ENCODE data around the gene DLG2. TPM values are rescaled to one million over a fixed set of nuclear protein-coding genes. Genes with fewer than 3 reads are reported as not detected.
"Not testable (repeated sequence)": the region's sequence is repeated elsewhere in the genome, so short reads cannot be mapped to it uniquely, and the experiment has no call there.

DLG2 gene
- total RNA-seq, 1 experiment from 2014 or later = 0.20 TPM

- in situ Hi-C loops (cut with HindIII; ENCODE audit: low pct_unique_long_range_greater_than_20kb, low sequenced_read_pairs) = no loop called here
- DNase-seq (ENCODE audit: low read depth) = peak; percentile 85
Measured at GRCh38 chr11:85647604-85648299, 20.6 kb upstream of the DLG2 start, which contains the start of gene TMEM126A. Gene TMEM126A (plus strand): TSS chr11:85647967. CDS start chr11:85650256, 2,289 bp downstream.

GRCh38 chr11:85647078-85647477 is 19.9 kb upstream of the DLG2 start:
- in situ Hi-C loops (cut with HindIII; ENCODE audit: low pct_unique_long_range_greater_than_20kb, low sequenced_read_pairs) = no loop called here
- DNase-seq (ENCODE audit: low read depth) = peak; percentile 9

- DNase-seq (ENCODE audit: low read depth) = no peak
- in situ Hi-C loops (cut with HindIII; ENCODE audit: low pct_unique_long_range_greater_than_20kb, low sequenced_read_pairs) = no loop called here
Measured at GRCh38 chr11:85643191-85643614, 16.1 kb upstream of the DLG2 start.

GRCh38 chr11:85634747-85635146 is 7.6 kb upstream of the DLG2 start:
- no peak for DNase-seq (ENCODE audit: low read depth)
- in situ Hi-C loops (cut with HindIII; ENCODE audit: low pct_unique_long_range_greater_than_20kb, low sequenced_read_pairs) = no loop called here

GRCh38 chr11:85628771-85629341 is 1.7 kb upstream of the DLG2 start:
- DNase-seq (ENCODE audit: low read depth) = no peak
- in situ Hi-C loops (cut with HindIII; ENCODE audit: low pct_unique_long_range_greater_than_20kb, low sequenced_read_pairs) = no loop called here

- in situ Hi-C loops (cut with HindIII; ENCODE audit: low pct_unique_long_range_greater_than_20kb, low sequenced_read_pairs) = no loop called here
- DNase-seq (ENCODE audit: low read depth) = peak; percentile 96
Measured at GRCh38 chr11:85627998-85628770, 1.0 kb upstream of the DLG2 start, which contains the start of gene TMEM126B. Gene TMEM126B (plus strand): TSS chr11:85628593. CDS start chr11:85628608, 15 bp downstream.

- DNase-seq (ENCODE audit: low read depth) = no peak
- in situ Hi-C loops (cut with HindIII; ENCODE audit: low pct_unique_long_range_greater_than_20kb, low sequenced_read_pairs) = no loop called here
Measured at GRCh38 chr11:85626496-85626895, 648 bp downstream of the DLG2 start.

- in situ Hi-C loops (cut with HindIII; ENCODE audit: low pct_unique_long_range_greater_than_20kb, low sequenced_read_pairs) = no loop called here
- DNase-seq (ENCODE audit: low read depth) = no peak
Measured at GRCh38 chr11:85620256-85620655, 6.9 kb downstream of the DLG2 start.

- no peak for DNase-seq (ENCODE audit: low read depth)
- in situ Hi-C loops (cut with HindIII; ENCODE audit: low pct_unique_long_range_greater_than_20kb, low sequenced_read_pairs) = no loop called here
Measured at GRCh38 chr11:85619499-85619898, 7.6 kb downstream of the DLG2 start.

- DNase-seq (ENCODE audit: low read depth); in situ Hi-C loops (cut with HindIII; ENCODE audit: low pct_unique_long_range_greater_than_20kb, low sequenced_read_pairs): not testable (repeated sequence)
Measured at GRCh38 chr11:85611643-85612042, 15.5 kb downstream of the DLG2 start.

- in situ Hi-C loops (cut with HindIII; ENCODE audit: low pct_unique_long_range_greater_than_20kb, low sequenced_read_pairs); DNase-seq (ENCODE audit: low read depth): not testable (repeated sequence)
Measured at GRCh38 chr11:85609286-85609685, 17.9 kb downstream of the DLG2 start.

- in situ Hi-C loops (cut with HindIII; ENCODE audit: low pct_unique_long_range_greater_than_20kb, low sequenced_read_pairs); DNase-seq (ENCODE audit: low read depth): not testable (repeated sequence)
Measured at GRCh38 chr11:85608621-85609020, 18.5 kb downstream of the DLG2 start.

GRCh38 chr11:85606237-85606636 is 20.9 kb downstream of the DLG2 start:
- in situ Hi-C loops (cut with HindIII; ENCODE audit: low pct_unique_long_range_greater_than_20kb, low sequenced_read_pairs); DNase-seq (ENCODE audit: low read depth): not testable (repeated sequence)

- no peak for DNase-seq (ENCODE audit: low read depth)
- in situ Hi-C loops (cut with HindIII; ENCODE audit: low pct_unique_long_range_greater_than_20kb, low sequenced_read_pairs) = no loop called here
Measured at GRCh38 chr11:85603220-85603619, 23.9 kb downstream of the DLG2 start.

GRCh38 chr11:85602526-85603213 is 24.5 kb downstream of the DLG2 start:
- DNase-seq (ENCODE audit: low read depth) = no peak
- in situ Hi-C loops (cut with HindIII; ENCODE audit: low pct_unique_long_range_greater_than_20kb, low sequenced_read_pairs) = no loop called here

- in situ Hi-C loops (cut with HindIII; ENCODE audit: low pct_unique_long_range_greater_than_20kb, low sequenced_read_pairs) = no loop called here
- no peak for DNase-seq (ENCODE audit: low read depth)
Measured at GRCh38 chr11:85599083-85599482, 28.1 kb downstream of the DLG2 start.

GRCh38 chr11:85596886-85597285 is 30.3 kb downstream of the DLG2 start:
- in situ Hi-C loops (cut with HindIII; ENCODE audit: low pct_unique_long_range_greater_than_20kb, low sequenced_read_pairs) = no loop called here
- DNase-seq (ENCODE audit: low read depth) = no peak

- in situ Hi-C loops (cut with HindIII; ENCODE audit: low pct_unique_long_range_greater_than_20kb, low sequenced_read_pairs) = no loop called here
- peak; percentile 2 for DNase-seq (ENCODE audit: low read depth)
Measured at GRCh38 chr11:85595285-85595884, 31.8 kb downstream of the DLG2 start.
